Cardiac septum (tissue), 1 donor: ENCODE measurements around the gene CES4A. TPM values are rescaled to one million over a fixed set of nuclear protein-coding genes. Genes with fewer than 3 reads are reported as not detected.

ENCODE experiments used
- DNase-seq: peaks from one replicate; pipeline ENCODE4 v3.0.0-alpha.2; 2020; ENCODE audit warnings: low spot score
- intact Hi-C: fragments of 100-400 bp; cut with DNase I; formaldehyde crosslinking; loops from one replicate; pipeline ENCODE4 v1.14.0; 2022
- total RNA-seq: library from RNA; stranded (reverse); fragmentation: NEBNext Ultra II Directional; extraction: Animal tissue kit (Norgen Biotek cat#: 25700); gene quantifications from one replicate; pipeline ENCODE4 v1.2.1, GENCODE V29; 2021
- donor health status: DM: no; HTN: no; CAD: no.

Gene CES4A
- total RNA-seq, 1 donor from 2014 or later: 11.9 TPM

DNA sequence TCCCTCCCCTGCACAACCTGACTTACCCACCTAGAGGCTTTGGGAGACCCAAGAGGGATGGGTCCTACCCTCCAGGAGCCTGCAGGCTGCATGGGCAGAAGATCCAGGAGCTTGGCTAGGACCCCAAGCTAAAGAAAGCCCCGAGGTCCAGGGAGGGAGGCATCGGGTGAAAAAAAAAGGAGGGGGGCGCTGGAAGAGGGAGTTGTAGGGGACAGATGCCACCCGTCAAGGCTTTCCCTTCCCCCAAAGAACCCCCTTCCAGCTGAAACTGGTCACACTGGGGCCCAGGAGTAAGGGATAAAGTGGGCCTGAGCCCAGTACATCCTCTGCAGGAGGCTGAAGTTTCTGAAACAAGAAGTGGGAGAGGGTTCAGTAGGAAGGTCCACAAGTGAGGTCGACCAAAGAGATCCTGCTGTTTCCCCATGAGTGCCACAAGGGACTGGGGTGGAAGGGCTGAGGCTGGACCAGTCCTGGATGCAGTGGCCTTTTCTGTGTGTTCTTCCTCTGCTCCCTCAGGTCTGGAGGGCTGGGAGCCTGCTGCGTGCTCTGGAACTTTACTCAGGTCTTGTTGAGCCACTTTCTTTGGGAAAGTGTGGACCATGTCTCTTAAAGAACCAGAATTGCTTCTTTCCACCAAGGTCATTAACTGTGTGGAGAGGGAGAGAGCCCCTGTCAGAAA is 26.4 kb downstream of the CES4A start:
- intact Hi-C loops: loop anchor here (2.0 to 5.0 kb wide), 2 partner anchors 14 to 143 kb away; partner anchors contain the start of genes CBFB, FBXL8 and TRADD
- DNase-seq: peak; percentile 1

DNA sequence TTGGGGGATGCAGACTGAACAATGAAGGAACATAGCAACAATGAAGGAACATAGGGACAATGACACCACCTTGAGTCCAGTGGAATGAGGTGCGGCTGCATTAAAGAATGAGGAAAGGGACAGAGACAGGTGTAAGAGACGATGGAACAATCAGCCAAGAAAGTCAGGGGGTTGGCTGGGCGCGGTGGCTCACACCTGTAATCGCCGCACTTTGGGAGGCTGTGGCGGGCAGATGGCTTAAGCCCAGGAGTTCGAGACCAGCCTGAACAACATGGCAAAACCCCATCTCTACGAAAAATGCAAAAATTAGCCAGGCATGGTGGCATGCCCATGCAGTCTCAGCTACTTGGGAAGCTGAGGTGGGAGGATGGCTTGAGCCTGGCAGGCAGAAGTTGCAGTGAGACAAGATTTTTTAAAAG is 26.9 kb downstream of the CES4A start:
- DNase-seq: peak; percentile 27
- intact Hi-C loops: loop anchor here (2.0 to 5.0 kb wide), 2 partner anchors 13 to 142 kb away; partner anchors contain the start of genes CBFB, FBXL8 and TRADD

DNA sequence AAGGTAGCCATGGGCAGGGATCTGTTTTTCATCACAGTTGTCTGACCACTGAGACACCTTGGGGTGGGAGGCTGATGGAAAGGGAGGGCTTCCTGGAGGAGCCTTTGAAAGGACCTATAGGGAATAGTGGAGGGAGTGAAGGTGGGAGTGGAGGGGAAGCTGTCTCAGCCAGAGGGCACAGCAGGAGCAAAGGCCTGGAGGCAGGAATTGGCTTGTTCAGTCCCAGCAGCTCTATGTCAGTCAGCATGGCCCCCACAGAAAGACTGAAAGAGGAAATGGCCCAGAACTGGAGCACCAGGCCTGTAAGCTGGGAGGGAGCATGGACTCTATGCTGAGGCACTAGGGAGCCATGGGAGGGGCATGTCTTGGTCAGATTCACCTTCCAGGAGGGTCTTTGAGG is 27.8 kb downstream of the CES4A start:
- DNase-seq: peak; percentile 39

DNA sequence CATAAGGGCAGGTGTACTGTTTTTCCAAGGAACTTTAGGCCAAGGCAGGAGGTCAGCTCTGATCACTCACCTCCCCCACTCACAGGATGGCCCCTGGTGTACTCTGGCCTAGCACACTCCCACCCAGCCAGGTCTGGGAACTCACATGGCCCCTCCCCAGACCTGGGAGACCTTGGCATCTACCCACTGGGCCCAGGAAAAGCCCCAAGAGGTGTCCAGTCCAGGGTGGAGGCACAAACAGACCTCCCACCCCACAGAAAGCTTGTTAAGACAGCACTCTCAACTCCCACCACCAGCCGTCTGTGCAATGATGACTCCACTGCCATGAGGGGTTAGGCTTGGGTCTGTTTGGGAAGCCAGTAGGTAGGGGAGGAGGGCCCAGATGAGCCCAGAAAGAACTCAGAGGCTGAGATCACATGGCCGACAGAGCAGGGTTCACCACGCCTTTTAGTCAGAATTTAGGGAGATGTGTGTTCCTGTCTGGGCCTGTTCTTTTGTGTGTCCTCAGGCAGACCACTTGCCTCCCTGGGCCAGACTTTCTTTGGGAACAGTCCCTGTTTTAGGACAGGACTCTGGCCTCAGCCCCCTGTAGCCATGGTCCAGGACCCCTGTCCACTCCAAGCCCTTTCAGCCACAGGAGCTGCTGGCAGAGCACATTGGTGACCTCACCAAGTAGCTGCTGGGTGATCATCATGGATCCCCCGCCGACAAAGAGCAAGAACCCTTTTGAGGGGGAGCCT is 28.5 kb downstream of the CES4A start:
- intact Hi-C loops: loop anchor here (5.0 kb wide), 1 partner anchor 140 kb away; the partner anchor contains the start of genes FBXL8 and TRADD
- peak; percentile 55 for DNase-seq

More for the DNA sequence above, 27.8 kb downstream of the CES4A start:
- intact Hi-C loops: loop anchor here (5.0 kb wide), 1 partner anchor 141 kb away; the partner anchor contains the start of genes FBXL8 and TRADD

DNA sequence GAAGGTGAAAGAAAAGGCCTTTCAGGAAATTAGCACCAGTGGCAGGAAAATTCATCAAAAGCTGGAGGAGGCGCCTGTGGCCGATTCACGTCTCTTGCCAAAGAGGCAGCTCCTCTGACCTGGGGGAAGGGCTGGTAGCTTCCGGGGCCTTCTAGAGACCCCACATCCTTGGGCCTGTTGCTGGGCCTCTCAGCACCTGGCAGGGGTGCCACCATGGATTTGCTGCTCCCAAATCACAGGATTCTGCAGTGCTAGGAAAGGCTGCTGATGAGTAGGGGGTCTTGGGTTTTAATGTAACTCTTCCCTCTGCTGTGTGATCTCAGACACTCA is 29.0 kb downstream of the CES4A start:
- DNase-seq: no peak
- intact Hi-C loops: loop anchor here (5.0 kb wide), 1 partner anchor 140 kb away; the partner anchor contains the start of genes FBXL8 and TRADD

DNA sequence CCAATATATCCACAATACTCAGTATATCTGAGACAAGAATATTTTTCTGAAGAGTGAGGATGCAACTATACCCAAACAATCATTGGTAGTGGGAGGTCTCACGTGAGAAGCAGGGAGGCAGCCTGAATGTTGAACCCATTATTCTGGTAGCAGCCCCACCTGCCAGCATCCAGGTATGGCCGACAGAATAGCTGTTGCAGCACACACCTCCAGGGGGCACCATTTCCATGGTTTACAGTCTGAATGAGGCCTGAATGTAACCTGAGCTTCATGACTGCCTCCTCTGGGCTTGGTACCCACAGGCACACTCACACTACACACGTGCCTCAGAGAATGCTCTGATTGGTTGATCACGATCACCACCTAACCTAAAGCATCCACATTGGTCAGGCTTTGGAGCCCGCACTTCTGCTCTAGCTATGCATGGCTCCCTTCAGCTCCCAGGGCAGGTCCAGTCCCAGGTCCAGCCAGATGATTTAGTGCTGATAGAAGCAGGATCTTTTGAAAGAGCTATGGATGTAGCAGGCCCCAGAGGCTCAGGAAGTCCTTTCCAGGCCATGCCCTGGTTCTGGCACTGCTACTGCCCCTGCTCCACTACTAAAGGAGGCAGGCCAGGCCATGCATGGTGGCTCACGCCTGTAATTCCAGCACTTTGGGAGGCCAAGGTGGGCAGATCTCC is 29.6 kb downstream of the CES4A start:
- intact Hi-C loops: loop anchor here (5.0 kb wide), 1 partner anchor 139 kb away; the partner anchor contains the start of genes FBXL8 and TRADD
- DNase-seq: peak; percentile 77

DNA sequence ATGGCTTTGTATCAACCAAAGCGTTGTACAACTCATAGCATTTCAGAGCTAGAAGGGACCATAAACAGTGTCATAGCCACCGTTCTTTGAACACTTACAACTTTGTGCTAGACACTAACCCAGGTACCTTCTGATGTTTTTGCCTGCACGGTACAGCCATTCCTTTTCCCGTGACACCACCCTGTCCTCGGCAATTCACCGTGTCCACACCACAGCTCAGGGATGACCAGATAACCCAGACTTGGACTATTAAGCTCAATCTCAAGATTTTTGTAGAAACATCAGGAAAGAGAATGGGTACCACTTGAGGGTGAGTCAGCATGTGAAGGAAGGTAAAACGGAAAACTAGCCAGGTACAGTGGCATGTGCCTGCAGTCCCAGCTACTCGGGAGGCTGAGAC is 30.8 kb downstream of the CES4A start:
- intact Hi-C loops: loop anchor here (5.0 kb wide), 1 partner anchor 138 kb away; the partner anchor contains the start of genes FBXL8 and TRADD
- no peak for DNase-seq

DNA sequence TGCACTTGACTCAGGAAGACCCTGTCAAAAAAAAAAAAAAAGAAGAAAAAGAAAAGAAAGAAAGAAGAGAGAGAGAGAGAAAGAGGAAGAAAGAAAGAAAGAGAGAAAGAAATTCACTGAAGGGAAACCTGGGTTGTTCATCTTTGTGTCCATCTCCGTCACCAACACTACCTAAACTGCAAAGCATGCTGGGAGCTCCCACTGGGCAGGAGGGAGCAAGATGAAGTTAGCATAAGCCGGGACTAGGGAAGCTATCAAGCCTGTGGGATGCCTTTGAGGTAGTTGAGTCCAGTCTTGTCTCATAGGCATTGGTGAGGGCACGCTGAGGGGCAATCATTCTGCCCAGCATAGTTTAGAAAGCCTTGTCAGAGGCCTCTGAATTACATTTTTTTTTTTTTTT is 32.9 kb downstream of the CES4A start:
- DNase-seq: peak; percentile 4
- intact Hi-C loops: no loop called here

DNA sequence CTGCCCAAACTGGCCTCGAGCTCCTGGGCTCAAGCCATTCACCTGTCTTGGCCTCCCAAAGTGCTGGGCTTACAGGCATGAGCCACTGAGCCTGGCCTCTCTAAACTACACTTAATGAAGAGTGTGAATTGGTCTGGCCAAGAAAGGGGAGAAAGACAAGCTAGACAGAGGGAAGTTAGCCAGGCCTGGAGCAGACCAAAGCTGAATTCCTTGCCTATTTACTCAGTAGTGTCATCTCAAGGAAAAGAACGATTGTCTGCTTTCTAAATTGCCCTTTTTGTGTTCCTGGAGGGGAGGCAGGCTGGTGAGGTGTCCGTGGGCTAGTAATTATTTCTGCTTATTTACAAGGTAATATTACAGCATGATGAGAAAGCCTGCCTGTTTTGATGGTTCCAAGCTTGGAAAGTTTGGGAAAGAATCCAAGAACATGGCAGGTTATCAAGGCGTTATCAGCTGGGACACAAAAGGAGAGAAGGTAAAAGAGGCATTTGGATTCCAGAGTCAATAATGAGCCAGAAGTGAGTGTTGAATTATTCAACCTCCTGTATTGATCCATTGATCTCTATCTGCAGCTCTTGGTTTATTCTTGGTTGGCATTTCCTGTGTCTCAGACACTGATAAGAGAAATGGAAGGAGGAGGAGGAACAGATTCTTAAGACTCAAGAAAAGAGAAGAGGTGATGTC is 34.3 kb downstream of the CES4A start:
- intact Hi-C loops: no loop called here
- no peak for DNase-seq

DNA sequence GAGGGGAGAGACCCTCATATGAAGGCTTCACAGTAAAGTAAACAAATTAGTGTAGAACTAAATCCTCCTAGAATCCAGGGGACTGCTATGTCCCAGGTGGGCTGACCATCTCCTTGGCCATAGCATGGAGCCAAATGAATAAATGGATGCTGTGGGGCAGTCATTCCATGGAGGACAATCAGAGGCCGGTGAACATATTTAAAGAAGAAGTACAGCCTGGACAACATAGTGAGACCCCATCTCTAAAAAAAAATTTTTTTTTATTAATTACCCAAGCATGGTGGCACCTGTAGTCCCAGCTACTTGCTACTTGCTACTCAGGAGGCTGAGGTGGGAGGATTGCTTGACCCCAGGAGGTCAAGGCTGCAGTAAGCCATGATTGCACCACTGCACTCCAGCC is 35.3 kb downstream of the CES4A start:
- intact Hi-C loops: no loop called here
- peak; percentile 41 for DNase-seq

DNA sequence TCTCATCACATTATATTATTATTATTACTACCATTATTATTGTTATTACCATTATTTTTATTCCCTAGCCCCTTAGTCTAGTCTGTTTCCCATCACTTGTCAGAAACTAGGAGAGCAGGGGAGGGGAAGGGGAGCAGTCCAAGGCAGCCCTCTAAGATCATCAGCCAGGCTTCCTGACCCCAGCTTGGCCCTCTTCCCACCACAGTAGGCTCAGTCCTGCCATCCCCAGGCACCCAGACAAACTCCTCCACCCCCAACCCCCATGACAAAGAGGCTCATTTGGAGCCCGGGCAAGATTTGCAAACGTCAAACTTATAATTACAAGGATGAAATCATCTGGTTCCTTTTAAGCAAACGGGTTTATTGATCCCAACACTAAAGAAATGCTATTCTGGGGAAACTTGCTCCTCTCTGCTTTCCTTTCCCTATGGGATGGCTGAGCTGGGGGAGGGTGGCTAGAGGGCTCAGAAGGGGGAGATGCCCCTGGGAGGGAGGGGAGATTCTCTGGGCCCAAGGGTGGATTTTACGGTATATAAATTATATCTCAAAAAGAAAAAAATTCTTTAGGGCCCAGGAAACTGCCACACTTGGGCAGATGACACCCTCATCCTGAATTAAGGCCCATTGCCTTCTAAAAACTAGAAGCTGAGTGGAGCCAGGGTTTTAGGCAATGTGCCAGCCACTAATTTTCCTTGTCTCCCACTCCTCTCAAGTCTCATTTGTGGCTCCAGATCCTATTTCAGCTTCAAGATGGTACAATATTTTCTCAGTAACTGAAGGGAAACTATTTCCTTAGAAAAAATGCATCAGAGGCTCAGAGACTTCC is 36.2 kb downstream of the CES4A start:
- no peak for DNase-seq
- intact Hi-C loops: loop anchor here (5.0 kb wide), 1 partner anchor 83 kb away; the partner anchor contains the start of gene PHAF1

DNA sequence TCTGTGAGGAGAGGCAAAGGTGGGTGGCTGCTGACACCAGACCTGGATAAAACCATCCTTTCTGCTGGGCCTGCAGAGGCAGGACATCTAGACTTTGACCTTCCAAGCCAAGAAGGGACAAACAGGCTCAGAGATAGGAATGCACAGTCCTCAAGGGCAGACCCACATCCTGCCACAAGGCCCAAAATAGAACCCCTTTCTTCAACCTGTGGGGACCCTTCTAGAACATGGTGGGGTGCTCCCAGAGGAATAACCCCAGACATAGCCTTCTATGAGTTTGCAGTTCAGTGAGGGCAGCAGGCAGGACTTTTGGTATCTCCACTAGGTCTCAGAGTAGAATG is 36.8 kb downstream of the CES4A start:
- no peak for DNase-seq
- intact Hi-C loops: loop anchor here (5.0 kb wide), 1 partner anchor 82 kb away; the partner anchor contains the start of gene PHAF1

DNA sequence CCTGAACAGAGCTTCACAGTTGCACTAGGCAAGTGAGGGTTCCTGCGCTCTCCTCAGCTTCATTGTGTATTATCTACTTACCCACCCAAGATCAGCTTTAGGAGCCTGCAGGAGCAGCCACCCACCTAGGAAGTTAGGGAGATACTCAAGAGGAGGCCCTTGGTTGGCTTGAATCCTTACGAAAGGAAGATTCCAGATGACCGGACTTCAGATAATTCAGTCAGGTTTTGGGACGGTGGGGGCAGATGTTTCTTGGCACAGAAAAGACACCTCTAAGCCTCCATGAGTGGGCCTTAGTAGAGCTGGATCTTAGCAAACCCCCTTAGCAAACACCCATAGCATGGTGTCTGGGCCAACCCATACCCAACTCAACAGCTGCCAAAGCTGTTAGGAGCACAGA is 38.2 kb downstream of the CES4A start:
- DNase-seq: peak; percentile 15
- intact Hi-C loops: loop anchor here (5.0 kb wide), 1 partner anchor 81 kb away; the partner anchor contains the start of gene PHAF1

DNA sequence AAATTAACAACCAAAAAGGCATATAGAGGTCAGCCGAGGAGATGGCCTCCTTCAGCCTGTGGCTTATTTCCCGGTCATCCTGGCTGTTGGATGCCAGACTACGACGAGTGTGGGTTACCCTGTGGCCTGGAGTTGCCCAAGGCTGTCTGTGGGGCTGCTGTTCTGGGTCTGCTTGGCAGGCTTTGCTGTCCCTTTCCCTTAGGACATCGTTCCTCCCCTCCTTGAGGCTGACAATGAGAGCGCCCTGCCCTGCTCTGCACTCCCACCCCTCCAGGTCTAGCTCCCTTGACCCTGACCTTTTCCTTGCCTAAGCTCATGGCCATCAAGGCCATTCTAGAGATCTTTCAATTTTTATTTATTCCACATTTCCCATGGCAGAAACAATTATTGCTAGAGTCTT is 38.7 kb downstream of the CES4A start:
- peak; percentile 31 for DNase-seq
- intact Hi-C loops: loop anchor here (5.0 kb wide), 1 partner anchor 80 kb away; the partner anchor contains the start of gene PHAF1

DNA sequence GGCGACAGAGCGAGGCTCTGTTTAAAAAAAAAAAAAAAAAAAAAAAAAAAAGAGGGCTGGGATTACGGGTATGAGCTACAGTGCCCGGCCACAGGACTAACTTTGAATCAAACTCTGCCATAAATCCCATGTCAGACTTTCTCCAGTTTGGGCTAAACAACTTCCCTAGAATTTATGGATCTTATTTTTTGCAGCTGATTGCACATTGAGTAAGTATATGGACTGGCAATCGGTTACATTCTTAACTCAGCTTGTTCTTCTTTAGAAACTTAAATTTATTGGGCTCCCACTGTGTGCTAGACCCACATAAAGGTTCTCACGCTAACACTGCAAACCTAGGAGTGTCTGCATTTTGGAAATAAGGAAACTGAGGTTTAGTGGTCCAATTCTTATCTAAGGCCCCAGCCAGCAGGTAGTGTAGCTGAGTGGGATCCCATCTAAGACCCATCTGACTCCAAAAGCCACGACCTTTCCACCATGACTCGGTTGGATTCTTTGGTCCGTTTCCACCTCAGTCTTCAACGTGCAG is 39.8 kb downstream of the CES4A start:
- DNase-seq: no peak
- intact Hi-C loops: loop anchor here (2.0 to 5.0 kb wide), 2 partner anchors 13 to 79 kb away; partner anchors contain the start of gene PHAF1

DNA sequence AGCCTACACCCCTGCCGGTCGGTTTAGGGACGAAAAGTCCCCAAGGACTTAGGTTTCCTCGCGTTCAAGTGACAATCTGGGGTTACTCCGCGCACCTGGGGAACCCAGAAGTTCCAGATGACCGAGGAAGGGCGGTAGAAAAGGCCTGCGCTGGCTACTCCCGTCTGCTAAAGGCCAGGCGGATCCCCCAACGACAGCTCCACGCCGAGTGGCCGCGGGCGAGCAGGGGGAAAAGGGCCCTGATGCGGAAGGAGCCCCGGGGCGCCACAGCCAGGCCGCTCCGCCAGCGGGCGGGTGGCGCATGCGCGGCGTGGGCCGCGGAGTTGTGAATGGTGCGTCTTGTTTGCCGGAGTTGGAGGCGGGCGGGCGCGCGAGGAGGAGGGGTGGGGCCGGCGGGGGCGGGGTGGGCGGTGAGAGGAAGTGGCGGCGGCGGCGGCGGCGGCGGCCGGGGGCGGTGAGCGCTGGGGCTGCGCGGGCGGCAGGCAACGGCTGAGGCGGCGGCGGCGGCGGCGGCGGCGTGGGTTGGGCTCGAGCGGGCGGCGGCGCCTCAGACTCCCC is 40.4 kb downstream of the CES4A start, which contains the start of gene CBFB:
CBFB (plus strand) TSS at position 454 of the 558 bp plus-strand sequence. CDS start 259 bp downstream, outside the sequence.
- DNase-seq: peak; percentile 97
- intact Hi-C loops: loop anchor here (2.0 to 5.0 kb wide), 2 partner anchors 14 to 79 kb away; partner anchors contain the start of gene PHAF1
